ENCODE results near the gene B3GALT2.
"Not testable (repeated sequence)": the region's sequence is repeated elsewhere in the genome, so short reads cannot be mapped to it uniquely, and the experiment has no call there.

The B3GALT2 gene

GRCh38 chr1:193185901-193186731, at the start of gene B3GALT2:
Gene B3GALT2 (minus strand): TSS chr1:193186613. CDS start chr1:193181562, 5,051 bp downstream.
- DNase-seq = no peak

DNA sequence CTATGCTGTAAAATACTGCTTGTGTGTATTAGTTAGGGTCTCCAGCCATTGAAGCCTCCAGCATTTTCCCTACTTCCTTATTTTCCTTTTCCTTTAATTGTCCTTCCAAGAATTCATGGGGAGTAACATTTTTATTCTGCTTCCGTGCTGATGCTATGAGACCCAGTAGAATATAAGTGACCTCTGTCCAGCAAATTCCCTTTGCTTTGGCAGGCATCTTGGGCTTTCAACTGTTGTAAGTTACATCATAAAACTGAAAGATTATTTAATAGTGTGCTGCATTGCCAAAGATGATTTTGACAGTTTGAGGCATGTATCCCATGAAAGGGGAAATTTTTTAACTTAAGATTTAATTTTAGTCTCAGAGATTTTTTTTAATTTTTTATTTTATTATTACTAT, 48.1 kb upstream of the B3GALT2 start:
- no peak for DNase-seq

- DNase-seq = not testable (repeated sequence)
These were observed 44.7 kb upstream of the B3GALT2 start for GRCh38 chr1:193231146-193231545.

DNA sequence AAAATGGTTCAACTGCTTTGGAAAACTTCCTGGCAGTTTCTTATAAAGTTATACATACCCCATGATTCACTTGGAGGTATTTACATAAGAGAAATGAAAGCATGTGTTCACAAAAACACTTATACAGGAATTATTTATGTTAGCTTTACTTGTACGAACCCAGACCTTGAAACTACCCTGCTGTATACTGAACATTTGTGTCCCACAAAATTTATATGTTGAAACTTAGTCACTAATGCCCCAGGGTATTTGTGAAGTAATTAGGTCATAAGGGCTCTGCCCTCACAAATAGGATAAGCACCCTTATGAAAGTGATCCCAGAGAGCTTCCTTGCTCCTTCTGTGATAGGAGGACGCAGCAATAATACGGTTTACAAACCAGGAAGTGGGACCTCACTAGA, 42.7 kb upstream of the B3GALT2 start:
- DNase-seq = no peak

DNA sequence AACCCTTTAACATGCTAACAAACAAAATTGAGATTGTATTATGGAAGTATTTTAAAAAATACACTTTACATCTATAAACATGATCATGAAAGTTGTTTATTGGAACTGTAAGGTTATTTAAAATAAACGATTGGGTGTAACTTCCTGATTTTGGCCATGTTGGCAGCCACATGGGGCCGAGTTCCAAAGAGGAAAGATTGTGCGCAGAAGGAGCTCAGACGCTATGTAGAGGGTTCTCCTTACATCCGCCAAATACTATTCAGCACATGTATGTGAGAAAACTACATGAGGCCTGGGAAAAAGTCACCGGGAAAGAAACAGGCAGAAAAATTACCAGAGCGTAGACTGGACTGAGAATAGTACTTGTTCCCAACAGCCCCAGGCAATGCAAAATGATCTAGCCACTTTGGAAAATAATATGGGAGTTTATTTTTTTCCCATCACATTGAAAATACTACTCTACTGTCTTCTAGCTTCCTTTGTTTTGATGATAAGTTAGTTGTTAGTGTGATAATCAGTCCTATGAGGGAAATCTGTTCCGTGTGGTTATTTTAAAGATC, 35.7 kb upstream of the B3GALT2 start:
- DNase-seq = no peak

DNA sequence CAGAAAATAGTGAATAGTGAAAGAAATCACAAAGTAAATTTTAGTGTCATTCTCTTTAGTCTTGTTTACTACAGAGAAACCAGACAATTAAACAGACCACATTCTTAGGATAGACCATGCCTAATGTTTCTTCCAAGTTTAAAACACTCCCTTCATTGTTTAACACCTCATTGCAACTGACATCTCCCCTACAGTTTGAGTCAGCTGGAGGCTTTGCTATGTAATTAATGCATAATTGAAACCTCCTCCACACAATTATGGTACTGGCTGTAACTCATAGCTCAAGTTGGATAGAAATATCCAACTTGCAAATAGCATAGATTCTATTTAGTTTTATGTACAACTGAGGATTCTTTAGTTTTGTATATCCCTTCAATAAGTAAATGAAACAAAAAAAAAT, 35.2 kb upstream of the B3GALT2 start:
- DNase-seq = no peak

DNA sequence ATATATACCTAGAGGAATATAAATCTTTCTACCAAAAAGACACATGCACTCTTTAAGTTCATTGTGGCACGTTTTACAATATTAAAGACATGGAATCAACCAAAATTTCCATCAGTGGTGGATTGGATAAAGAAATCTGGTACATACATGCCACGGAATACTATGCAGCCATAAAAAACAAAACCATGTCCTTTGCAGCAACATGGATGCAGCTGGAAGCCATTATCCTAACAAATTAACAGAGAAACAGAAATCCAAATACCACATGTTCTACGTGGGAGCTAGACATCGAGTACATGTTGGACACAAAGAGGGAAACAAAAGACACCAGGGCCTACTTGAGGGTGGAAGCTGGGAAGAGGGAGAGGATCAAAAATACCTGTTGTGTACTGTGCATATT, 33.0 kb upstream of the B3GALT2 start:
- no peak for DNase-seq

DNA sequence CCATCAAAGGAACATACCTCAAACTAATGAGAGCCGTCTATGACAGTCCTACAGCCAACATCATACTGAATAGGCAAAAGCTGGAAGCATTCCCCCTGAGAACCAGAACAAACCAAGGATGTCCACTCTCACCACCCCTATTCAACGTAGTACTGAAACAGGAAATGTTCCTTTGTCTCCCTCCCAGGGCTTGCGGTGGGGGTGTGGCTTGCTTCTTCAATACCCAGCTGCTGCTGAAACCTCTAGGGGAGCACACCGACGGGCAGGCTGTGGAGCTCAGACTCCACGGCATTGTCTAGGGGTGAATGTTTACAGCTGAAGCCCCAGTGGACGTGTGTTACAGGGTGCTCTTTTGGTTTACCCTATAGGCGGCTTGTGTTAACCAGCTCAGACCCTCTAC, 30.5 kb upstream of the B3GALT2 start:
- DNase-seq = no peak

- DNase-seq = no peak
These were observed 27.6 kb upstream of the B3GALT2 start for GRCh38 chr1:193213998-193214397.

DNA sequence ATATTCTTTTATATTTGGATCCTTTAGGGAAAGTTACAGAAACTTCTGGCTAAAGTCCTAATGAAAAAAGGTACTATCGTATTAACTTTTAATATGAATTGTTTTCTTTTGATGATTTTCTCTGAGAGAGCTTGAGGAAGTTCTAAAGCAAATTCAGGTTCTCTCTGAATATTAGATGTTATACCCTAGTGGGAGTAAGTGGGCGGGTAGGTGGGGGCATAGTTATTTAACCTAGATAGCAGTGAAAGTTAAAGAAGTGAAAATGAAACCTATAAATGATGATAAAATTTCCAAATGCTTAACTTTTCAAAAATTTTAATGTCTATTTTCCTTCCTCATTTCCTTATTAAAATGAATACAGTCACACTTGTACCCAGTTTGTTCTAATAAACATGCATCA, 26.2 kb upstream of the B3GALT2 start:
- DNase-seq = no peak

- DNase-seq = no peak
These were observed 25.1 kb upstream of the B3GALT2 start for GRCh38 chr1:193211539-193211938.

DNA sequence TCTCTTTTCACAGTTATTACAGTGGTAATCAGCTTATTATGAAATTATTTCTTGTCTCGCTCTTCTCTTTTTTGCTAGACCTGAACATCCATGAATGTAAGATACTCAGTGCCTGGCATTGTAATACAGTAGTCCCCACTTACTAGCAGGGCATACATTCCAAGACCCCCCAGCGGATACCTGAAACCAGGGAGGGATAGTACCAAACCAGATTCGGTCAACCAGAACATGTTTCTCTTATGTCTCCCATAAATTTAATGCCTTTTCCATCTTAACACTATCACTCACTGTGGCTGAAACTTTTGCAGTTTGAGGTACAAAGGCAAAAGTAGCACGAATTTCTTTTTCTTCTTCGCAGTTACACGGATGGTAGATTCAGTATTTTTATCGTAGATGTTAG, 24.6 kb upstream of the B3GALT2 start:
- DNase-seq = no peak

- DNase-seq = no peak
These were observed 14.6 kb upstream of the B3GALT2 start for GRCh38 chr1:193201021-193201420.

- no peak for DNase-seq
These were observed 13.5 kb upstream of the B3GALT2 start for GRCh38 chr1:193199940-193200339.

- no peak for DNase-seq
These were observed 6.2 kb upstream of the B3GALT2 start for GRCh38 chr1:193192586-193192985.

- no peak for DNase-seq
These were observed 3.8 kb upstream of the B3GALT2 start for GRCh38 chr1:193190096-193190744.

GRCh38 chr1:193189442-193190095, 3.2 kb upstream of the B3GALT2 start:
- no peak for DNase-seq

- DNase-seq = not testable (repeated sequence)
These were observed 2.5 kb upstream of the B3GALT2 start for GRCh38 chr1:193188915-193189314.

DNA sequence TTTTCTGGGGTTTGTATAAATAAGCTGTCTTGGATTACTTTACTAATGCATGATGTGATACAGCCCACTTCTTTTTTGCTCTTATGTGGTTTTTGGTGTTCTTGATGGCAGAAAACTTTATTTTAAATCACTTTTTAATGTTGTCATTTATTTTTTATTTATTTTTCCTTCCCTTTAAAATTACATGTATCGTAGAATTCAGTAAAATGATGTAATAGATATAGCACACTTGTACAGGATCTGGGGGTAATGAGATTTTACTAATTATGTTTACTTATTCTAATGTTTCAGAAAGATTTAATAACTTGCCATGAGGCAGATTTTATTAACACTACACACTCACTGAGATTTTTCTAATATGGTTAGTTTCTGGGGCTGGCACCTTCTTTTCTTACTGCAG, 701 bp upstream of the B3GALT2 start:
- no peak for DNase-seq

- DNase-seq = no peak
These were observed 1.2 kb downstream of the B3GALT2 start for GRCh38 chr1:193185211-193185610.

DNA sequence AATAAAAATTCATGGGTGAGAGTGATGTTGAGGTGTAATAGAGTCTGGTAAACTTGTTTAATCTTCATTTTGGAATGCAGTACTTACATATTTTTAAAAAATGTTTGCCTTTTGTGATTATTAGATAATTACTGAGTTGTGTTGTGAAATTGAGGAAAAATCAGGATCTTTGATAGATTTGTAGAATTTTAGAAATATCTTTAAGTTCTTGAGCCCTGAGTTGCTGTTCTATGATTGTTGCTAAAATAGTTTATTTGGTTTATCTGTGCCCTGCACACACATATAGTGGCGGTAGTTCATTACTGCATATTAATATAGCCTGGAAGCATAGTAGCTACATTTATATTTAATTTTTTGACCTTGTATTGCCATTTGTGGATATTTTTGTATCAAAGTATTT, 1.6 kb downstream of the B3GALT2 start:
- DNase-seq = no peak

GRCh38 chr1:193183019-193183627, 3.3 kb downstream of the B3GALT2 start:
- no peak for DNase-seq

- no peak for DNase-seq
These were observed 4.4 kb downstream of the B3GALT2 start for GRCh38 chr1:193181985-193182384.

Data from stimulated activated CD4-positive, alpha-beta T cell treated with anti-CD3 and anti-CD28 coated beads, Interleukin-15, amount 100 ng/mL, for 24 hours (primary cell).